HG03196 (cell line): ENCODE results near the gene CCSAP.
A peak's percentile ranks its signal among the peaks of the same experiment; 100 is the strongest.

ENCODE experiments used
- ATAC-seq: cut with Tn5 transposase; IDR thresholded peaks from one replicate; pipeline ENCODE4 v1.9.1; 2021; ENCODE audit not compliant: unreplicated experiment

The CCSAP gene

GRCh38 chr1:229288516-229288915 lies 54.3 kb downstream of the CCSAP start:
- no peak for ATAC-seq

GRCh38 chr1:229287267-229287666 lies 55.6 kb downstream of the CCSAP start:
- ATAC-seq: no peak

GRCh38 chr1:229286099-229286766 lies 56.6 kb downstream of the CCSAP start:
- ATAC-seq: no peak

- no peak for ATAC-seq
Measured at GRCh38 chr1:229285440-229285839, 57.4 kb downstream of the CCSAP start.

- ATAC-seq: no peak
Measured at GRCh38 chr1:229284887-229285286, 58.0 kb downstream of the CCSAP start.

GRCh38 chr1:229283183-229283611 lies 59.6 kb downstream of the CCSAP start:
- ATAC-seq: no peak

- ATAC-seq: no peak
Measured at GRCh38 chr1:229282295-229282823, 60.5 kb downstream of the CCSAP start.

GRCh38 chr1:229281339-229281926 lies 61.4 kb downstream of the CCSAP start:
- no peak for ATAC-seq

- ATAC-seq: no peak
Measured at GRCh38 chr1:229280921-229281320, 61.9 kb downstream of the CCSAP start.

GRCh38 chr1:229280037-229280828 lies 62.6 kb downstream of the CCSAP start:
- ATAC-seq: no peak

- ATAC-seq: no peak
Measured at GRCh38 chr1:229279242-229279641, 63.6 kb downstream of the CCSAP start.

- no peak for ATAC-seq
Measured at GRCh38 chr1:229278120-229278741, 64.6 kb downstream of the CCSAP start.

GRCh38 chr1:229275005-229275404 lies 67.8 kb downstream of the CCSAP start:
- ATAC-seq: no peak

- ATAC-seq: no peak
Measured at GRCh38 chr1:229273507-229274232, 69.2 kb downstream of the CCSAP start.

GRCh38 chr1:229272164-229273158 lies 70.4 kb downstream of the CCSAP start:
- no peak for ATAC-seq

- peak; percentile 51 for ATAC-seq
Measured at GRCh38 chr1:229271448-229272159, 71.2 kb downstream of the CCSAP start.
